ENCODE results near the gene EIF3CL.
"Not testable (repeated sequence)": the region's sequence is repeated elsewhere in the genome, so short reads cannot be mapped to it uniquely, and the experiment has no call there.

EIF3CL gene

GRCh38 chr16:28335678-28336077, 68.0 kb downstream of the EIF3CL start:
- not testable (repeated sequence) for H3K9me3 ChIP-seq (ENCODE audit: insufficient read depth, low read depth, low read length); H3K4me3 ChIP-seq (ENCODE audit: low read length); H3K9ac ChIP-seq (ENCODE audit: low read depth, low read length)

DNA sequence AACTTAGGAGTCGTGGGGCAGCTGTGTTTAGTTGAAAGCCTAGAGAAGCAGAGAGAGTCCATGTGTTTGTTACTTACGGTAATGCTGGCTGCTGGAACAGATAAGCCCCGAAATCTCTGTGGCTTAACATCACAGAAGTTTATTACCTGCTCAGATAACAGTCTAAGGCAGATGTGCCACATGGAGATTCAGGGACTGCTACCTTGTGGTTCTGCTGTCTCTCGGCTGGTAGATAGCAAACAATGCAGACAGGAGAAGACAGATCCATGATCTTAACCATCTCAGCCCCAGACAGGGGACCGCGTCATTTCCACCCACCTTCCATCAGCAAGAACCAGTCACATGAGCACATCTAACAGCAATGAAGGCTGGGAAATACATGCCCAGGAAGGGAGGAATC, 71.0 kb downstream of the EIF3CL start:
- not testable (repeated sequence) for H3K4me1 ChIP-seq (ENCODE audit: insufficient read depth, low read length); H3K9ac ChIP-seq (ENCODE audit: low read depth, low read length); H3K27me3 ChIP-seq (ENCODE audit: insufficient read depth, low read length); H3K27ac ChIP-seq (ENCODE audit: low read length); H3K36me3 ChIP-seq (ENCODE audit: insufficient read depth, low read depth, low read length); H3K9me3 ChIP-seq (ENCODE audit: insufficient read depth, low read depth, low read length); H3K4me3 ChIP-seq (ENCODE audit: low read length)

More at GRCh38 chr16:28335678-28336077, 68.0 kb downstream of the EIF3CL start:
- H3K36me3 ChIP-seq (ENCODE audit: insufficient read depth, low read depth, low read length); H3K27ac ChIP-seq (ENCODE audit: low read length); H3K27me3 ChIP-seq (ENCODE audit: insufficient read depth, low read length); H3K4me1 ChIP-seq (ENCODE audit: insufficient read depth, low read length): not testable (repeated sequence)

- not testable (repeated sequence) for H3K9ac ChIP-seq (ENCODE audit: low read depth, low read length); H3K27me3 ChIP-seq (ENCODE audit: insufficient read depth, low read length); H3K9me3 ChIP-seq (ENCODE audit: insufficient read depth, low read depth, low read length); H3K36me3 ChIP-seq (ENCODE audit: insufficient read depth, low read depth, low read length); H3K27ac ChIP-seq (ENCODE audit: low read length); H3K4me3 ChIP-seq (ENCODE audit: low read length); H3K4me1 ChIP-seq (ENCODE audit: insufficient read depth, low read length)
Observed at GRCh38 chr16:28330981-28331380, 72.7 kb downstream of the EIF3CL start.

DNA sequence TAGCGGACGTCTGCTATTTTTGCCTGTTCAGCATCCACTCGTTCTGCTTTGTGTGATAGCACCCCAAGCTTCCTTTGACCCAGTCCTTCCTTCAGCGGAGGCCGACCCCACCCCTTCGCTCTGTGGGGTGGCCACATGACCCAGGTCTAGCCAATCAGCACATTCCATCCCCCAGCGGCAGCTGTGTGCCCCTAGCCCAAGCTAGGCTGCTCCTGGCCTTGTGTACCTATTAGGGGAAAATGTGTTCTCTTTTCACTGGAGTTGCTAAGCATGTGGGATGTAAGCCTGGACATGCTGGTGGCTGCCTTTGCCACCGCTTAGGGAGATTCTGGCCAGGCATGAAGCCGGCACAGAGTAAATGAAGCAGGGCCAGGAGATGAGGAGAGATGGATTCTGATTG, 73.4 kb downstream of the EIF3CL start:
- H3K9me3 ChIP-seq (ENCODE audit: insufficient read depth, low read depth, low read length); H3K36me3 ChIP-seq (ENCODE audit: insufficient read depth, low read depth, low read length); H3K27me3 ChIP-seq (ENCODE audit: insufficient read depth, low read length); H3K27ac ChIP-seq (ENCODE audit: low read length); H3K4me1 ChIP-seq (ENCODE audit: insufficient read depth, low read length); H3K9ac ChIP-seq (ENCODE audit: low read depth, low read length); H3K4me3 ChIP-seq (ENCODE audit: low read length): not testable (repeated sequence)

Measured in iPS-20b (cell line).